Astrocyte of the cerebellum (primary cell): ENCODE data around the gene OR13C2.
"Not testable (repeated sequence)": the region's sequence is repeated elsewhere in the genome, so short reads cannot be mapped to it uniquely, and the experiment has no call there.

Source experiments
- DNase-seq: peaks from one replicate; pipeline ENCODE4 v3.0.0-alpha.2; 2011; ENCODE audit warnings: low read depth
- H3K4me3 ChIP-seq: 2 replicates; pipeline ENCODE4 v1.5.1; 2011; ENCODE audit warnings: mild to moderate bottlenecking, low read depth, low read length, moderate library complexity
- CTCF ChIP-seq: IDR thresholded peaks from 2 replicates; pipeline ENCODE4 v1.5.1; 2012; ENCODE audit warnings: low read length, low read depth, moderate library complexity, mild to moderate bottlenecking; ENCODE audit errors: missing control alignments
- in situ Hi-C: cut with HindIII; loops from 2 replicates; pipeline ENCODE4 v1.10.0; 2017; ENCODE audit warnings: low sequenced_read_pairs

Gene OR13C2

GRCh38 chr9:104605527-104605926 is at the start of gene OR13C2:
Gene OR13C2 (minus strand): TSS chr9:104605627. CDS start chr9:104605627, 0 bp downstream.
- H3K4me3 ChIP-seq, DNase-seq, in situ Hi-C loops: not testable (repeated sequence)

- no peak for DNase-seq
- in situ Hi-C loops, result no loop called here
- no peak overlapping the region for H3K4me3 ChIP-seq
- TF ChIP-seq CTCF, result no peak
Measured at GRCh38 chr9:104635456-104635855, 30.0 kb upstream of the OR13C2 start.

- no peak for TF ChIP-seq CTCF
- in situ Hi-C loops, result no loop called here
- H3K4me3 ChIP-seq, result no peak overlapping the region
- DNase-seq, result no peak
Measured at GRCh38 chr9:104633976-104634520, 28.6 kb upstream of the OR13C2 start.

- DNase-seq, H3K4me3 ChIP-seq: not testable (repeated sequence)
- in situ Hi-C loops, result loop anchor here (5.0 kb wide), 1 partner anchor 34 kb away; no protein-coding TSS in a partner anchor
Measured at GRCh38 chr9:104625964-104626363, 20.5 kb upstream of the OR13C2 start.

GRCh38 chr9:104618104-104618503 is 12.7 kb upstream of the OR13C2 start, which contains the start of gene OR13C9:
Gene OR13C9 (minus strand): TSS chr9:104618204. CDS start chr9:104618204, 0 bp downstream.
- DNase-seq, result no peak
- in situ Hi-C loops, result no loop called here
- no peak within 1 kb of the TSS for H3K4me3 ChIP-seq
- no peak for TF ChIP-seq CTCF

- no peak for TF ChIP-seq CTCF
- in situ Hi-C loops, result no loop called here
- DNase-seq, result no peak
- no peak overlapping the region for H3K4me3 ChIP-seq
Measured at GRCh38 chr9:104617418-104617817, 12.0 kb upstream of the OR13C2 start.

- TF ChIP-seq CTCF, result no peak
- in situ Hi-C loops, result no loop called here
- DNase-seq, result no peak
- H3K4me3 ChIP-seq, result no peak overlapping the region
Measured at GRCh38 chr9:104611213-104611612, 5.8 kb upstream of the OR13C2 start.

GRCh38 chr9:104608336-104608735 is 2.9 kb upstream of the OR13C2 start:
- H3K4me3 ChIP-seq, result no peak overlapping the region
- in situ Hi-C loops, result no loop called here
- no peak for DNase-seq
- TF ChIP-seq CTCF, result peak; percentile 10
